ENCODE measurements around the gene KDM5B. TPM values are rescaled to one million over a fixed set of nuclear protein-coding genes. Genes with fewer than 3 reads are reported as not detected.
"Not testable (repeated sequence)": the region's sequence is repeated elsewhere in the genome, so short reads cannot be mapped to it uniquely, and the experiment has no call there.

KDM5B gene
- total and polyA plus RNA-seq, 9 of the 15 experiments (the other 6 are each of a cell fraction or from before 2014, with no cell fraction given), result 15.4 to 90.6 (median 57.1) TPM

- FAIRE-seq; in situ Hi-C loops (cut with MboI); H3K9me1 ChIP-seq (ENCODE audit: control insufficient read depth, insufficient read depth, low read length); H3K27me3 ChIP-seq (ENCODE audit: control insufficient read depth in 2 of 2, insufficient read depth in 2 of 2, low read length in 2 of 2); H3K9ac ChIP-seq (ENCODE audit: insufficient read depth in 1 of 2, low read depth in 2 of 2, low read length in 2 of 2); H3K4me1 ChIP-seq (replicated peaks in 1 of 2; ENCODE audit: control insufficient read depth in 2 of 2, insufficient read depth in 2 of 2, low read length in 2 of 2); BruUV-seq (replicated peaks); H3K4me2 ChIP-seq (ENCODE audit: insufficient read depth, low read length); POLR2A ChIA-PET; H3K79me2 ChIP-seq (ENCODE audit: control insufficient read depth, insufficient read depth, low read length); H3K9me3 ChIP-seq (replicated peaks; ENCODE audit: control insufficient read depth, insufficient read depth, low read depth, low read length); H4K20me1 ChIP-seq (replicated peaks; ENCODE audit: control insufficient read depth, insufficient read depth, low read length); ATAC-seq; H3K27ac ChIP-seq (ENCODE audit: extremely low read depth, low read depth, low read length); CTCF ChIA-PET (ENCODE audit: low intra/inter-chr PET ratio); H3K4me3 ChIP-seq; DNase-seq (ENCODE audit: extremely low read depth in 1 of 4, low spot score in 3 of 4); H2AFZ ChIP-seq (ENCODE audit: low read depth, low read length): not testable (repeated sequence)
- TF ChIP-seq ZNF146 (CRISPR knock-in tag; IDR thresholded peaks at IDR 0.05; ENCODE audit: unreplicated experiment), result peak; percentile 93
- peak; percentile 21 for TF ChIP-seq RBM25 (IDR thresholded peaks at IDR 0.05; ENCODE audit: low read depth, low read length, severe bottlenecking)
- intact Hi-C loops (cut with micrococcal nuclease), result loop anchor here (10.0 kb wide), 1 partner anchor 250 kb away; no protein-coding TSS in a partner anchor
- H3K36me3 ChIP-seq (ENCODE audit: control insufficient read depth, insufficient read depth, low read length), result peaks cover 88% of the 10 kb centered on the region
- 98% methylated on average over 3 of the region's 3 CpGs for WGBS (ENCODE audit: insufficient coverage, low coverage, missing lambda C conversion rate)
Measured at GRCh38 chr1:202744770-202745169, 63.5 kb downstream of the KDM5B start.

- Histone ChIP-seq H3K79me2 (ENCODE audit: control insufficient read depth, insufficient read depth, low read length) (no peaks in the 10 kb centered on the region), H3K9me3 (replicated peaks; ENCODE audit: control insufficient read depth, insufficient read depth, low read depth, low read length) (no peaks in the 10 kb centered on the region), H3K27ac (ENCODE audit: extremely low read depth, low read depth, low read length) (no peak overlapping the region), H3K36me3 (ENCODE audit: control insufficient read depth, insufficient read depth, low read length) (peaks cover 81% of the 10 kb centered on the region), H3K27me3 (ENCODE audit: control insufficient read depth in 2 of 2, insufficient read depth in 2 of 2, low read length in 2 of 2) (no peaks in the 10 kb centered on the region), H3K4me3 (no peak overlapping the region), H3K4me1 (replicated peaks in 1 of 2; ENCODE audit: control insufficient read depth in 2 of 2, insufficient read depth in 2 of 2, low read length in 2 of 2) (no peaks in the 10 kb centered on the region), H3K9ac (ENCODE audit: insufficient read depth in 1 of 2, low read depth in 2 of 2, low read length in 2 of 2) (no peak overlapping the region), H3K9me1 (ENCODE audit: control insufficient read depth, insufficient read depth, low read length) (no peaks in the 10 kb centered on the region), H3K4me2 (ENCODE audit: insufficient read depth, low read length) (no peak overlapping the region), H2AFZ (ENCODE audit: low read depth, low read length) (no peak overlapping the region), H4K20me1 (replicated peaks; ENCODE audit: control insufficient read depth, insufficient read depth, low read length) (no peaks in the 10 kb centered on the region)
- FAIRE-seq (no peak), DNase-seq (ENCODE audit: extremely low read depth in 1 of 4, low spot score in 3 of 4) (no peak), ATAC-seq (no peak)
- POLR2A ChIA-PET, result interaction anchor here (0.6 kb wide), 1 partner anchor 67 kb away, joined by 3 read pairs; no protein-coding TSS in a partner anchor
- 94% methylated on average over 6 of the region's 6 CpGs for WGBS (ENCODE audit: insufficient coverage, low coverage, missing lambda C conversion rate)
- CTCF ChIA-PET (ENCODE audit: low intra/inter-chr PET ratio), result no interaction called here
- BruUV-seq (replicated peaks), result no TSS peak
- intact Hi-C loops (cut with micrococcal nuclease), result loop anchor here (10.0 kb wide), 1 partner anchor 252 kb away; no protein-coding TSS in a partner anchor
- TF ChIP-seq ATF6 (CRISPR knock-in tag; IDR thresholded peaks at IDR 0.05) (no peak), ATF7 (IDR thresholded peaks at IDR 0.05) (no peak), ZNF324 (CRISPR knock-in tag; IDR thresholded peaks at IDR 0.05) (no peak), POLR2AphosphoS2 (IDR thresholded peaks at IDR 0.05; ENCODE audit: low read length) (no peak), MCM7 (IDR thresholded peaks at IDR 0.05) (no peak), FOXK1 (CRISPR knock-in tag; IDR thresholded peaks at IDR 0.05; ENCODE audit: borderline replicate concordance) (no peak), HDAC1 (IDR thresholded peaks at IDR 0.05) (no peak)
- in situ Hi-C loops (cut with MboI), result no loop called here
Measured at GRCh38 chr1:202742496-202742895, 65.7 kb downstream of the KDM5B start.

All from K562 (cell line).